HG02970 (cell line): ENCODE data around the gene ADGRA1.
"Not testable (repeated sequence)": the region's sequence is repeated elsewhere in the genome, so short reads cannot be mapped to it uniquely, and the experiment has no call there.

ENCODE experiments used
- ATAC-seq: cut with Tn5 transposase; IDR thresholded peaks from one replicate; pipeline ENCODE4 v1.9.1; 2021; ENCODE audit warnings: mild to moderate bottlenecking, moderate library complexity, moderate number of reproducible peaks; ENCODE audit not compliant: unreplicated experiment, low FRiP score

The ADGRA1 gene

GRCh38 chr10:133170092-133170491 lies 82.4 kb downstream of the ADGRA1 start:
- no peak for ATAC-seq

GRCh38 chr10:133173860-133174640 lies 86.3 kb downstream of the ADGRA1 start:
- ATAC-seq, result no peak

GRCh38 chr10:133174689-133175263 lies 87.1 kb downstream of the ADGRA1 start:
- ATAC-seq, result no peak

- ATAC-seq, result not testable (repeated sequence)
Measured at GRCh38 chr10:133175624-133176023, 87.9 kb downstream of the ADGRA1 start.

GRCh38 chr10:133176546-133176945 lies 88.8 kb downstream of the ADGRA1 start:
- ATAC-seq, result no peak

- no peak for ATAC-seq
Measured at GRCh38 chr10:133177380-133178157, 89.8 kb downstream of the ADGRA1 start.

GRCh38 chr10:133178357-133179127 lies 90.8 kb downstream of the ADGRA1 start:
- ATAC-seq, result no peak

- no peak for ATAC-seq
Measured at GRCh38 chr10:133179128-133179520, 91.4 kb downstream of the ADGRA1 start.

GRCh38 chr10:133179651-133180050 lies 91.9 kb downstream of the ADGRA1 start:
- no peak for ATAC-seq

- no peak for ATAC-seq
Measured at GRCh38 chr10:133180192-133180964, 92.7 kb downstream of the ADGRA1 start.

GRCh38 chr10:133180965-133181639 lies 93.4 kb downstream of the ADGRA1 start:
- ATAC-seq, result no peak
